Kidney (tissue), 14 donors: ENCODE data around the gene MAGIX. TPM values are rescaled to one million over a fixed set of nuclear protein-coding genes. Genes with fewer than 3 reads are reported as not detected.

Experiments
- DNase-seq, 5 donors: peaks; one replicate each; pipeline ENCODE4 v3.0.0-alpha.2; 2013 to 2020
- FAIRE-seq: peaks from 2 replicates; lab custom pipeline; 2012; peaks lifted over from hg19 to GRCh38; lab: Jason Lieb, UNC
- H3K27ac ChIP-seq, 2 donors: one replicate each; pipeline ENCODE4 v1.7.0; 2013; ENCODE audit warnings: low read depth in 2 of 2, low read length in 2 of 2, inconsistent platforms in 1 of 2
- H3K27me3 ChIP-seq: one replicate; pipeline ENCODE4 v1.7.1; 2013; ENCODE audit warnings: low read length, inconsistent platforms; ENCODE audit not compliant: control insufficient read depth, insufficient read depth
- H3K36me3 ChIP-seq, 3 donors: one replicate each; pipeline versions ENCODE4 v1.7.0 to v1.7.1; 2013; ENCODE audit warnings: low read length in 3 of 3, control low read depth in 1 of 3, inconsistent platforms in 1 of 3; ENCODE audit not compliant: insufficient read depth in 3 of 3, control insufficient read depth in 2 of 3
- H3K4me1 ChIP-seq, 3 donors: one replicate each; pipeline versions ENCODE4 v1.7.0 to v1.7.1; 2013; ENCODE audit warnings: low read length in 3 of 3, inconsistent platforms in 1 of 3, low read depth in 1 of 3; ENCODE audit not compliant: control insufficient read depth in 2 of 3, insufficient read depth in 2 of 3
- H3K4me3 ChIP-seq, 3 donors: one replicate each; pipeline versions ENCODE4 v1.7.0 to v1.8.1; 2013; ENCODE audit warnings: low read length in 3 of 3, control low read depth in 1 of 3, inconsistent platforms in 1 of 3
- H3K9ac ChIP-seq, 3 donors: one replicate each; pipeline versions ENCODE4 v1.7.0 to v1.7.1; 2013; ENCODE audit warnings: low read length in 3 of 3, control low read depth in 1 of 3, inconsistent platforms in 1 of 3
- H3K9me3 ChIP-seq, 3 donors: one replicate each; pipeline versions ENCODE4 v1.7.0 to v1.7.1; 2013; ENCODE audit warnings: low read length in 3 of 3, control low read depth in 1 of 3, inconsistent platforms in 1 of 3; ENCODE audit not compliant: control insufficient read depth in 2 of 3, insufficient read depth in 1 of 3
- intact Hi-C: fragments of 100-400 bp; cut with DNase I; formaldehyde crosslinking; loops from one replicate; pipeline ENCODE4 v1.11.1; 2022
- polyA plus RNA-seq: library from polyadenylated mRNA; stranded (reverse); fragments of 350-450 nt; fragmentation: Illumina TruSeq; extraction: RNeasy Lipid Tissue Mini Kit (QIAGEN cat#74804); gene quantifications from one replicate; pipeline ENCODE4 v1.2.3, GENCODE V29; 2014; ENCODE audit warnings: low read depth, low replicate concordance; ENCODE audit not compliant: insufficient read depth
- total RNA-seq: library from RNA; stranded (reverse); fragmentation: NEBNext Ultra II Directional; extraction: Animal tissue kit (Norgen Biotek cat#: 25700); gene quantifications from one replicate; pipeline ENCODE4 v1.2.1, GENCODE V29; 2021
- TF ChIP-seq, protein P1 (sequence below): IDR thresholded peaks from 3 replicates; pipeline ENCODE4 v1.5.1; 2012; ENCODE audit warnings: mild to moderate bottlenecking, moderate library complexity, borderline replicate concordance; ENCODE audit not compliant: insufficient read depth; ENCODE audit errors: extremely low read depth
- donor health status: control.
- donor health status: control.
- donor health status: control.
- donor health status: control.
- donor health status: control.
- donor health status: DM: yes; HTN: yes; CAD: no.
- donor health status: Normal renal cell carcinoma (clear cell type).

MAGIX gene
- total and polyA plus RNA-seq, 2 donors from 2014 or later: 11.6 to 34.0 TPM

DNA sequence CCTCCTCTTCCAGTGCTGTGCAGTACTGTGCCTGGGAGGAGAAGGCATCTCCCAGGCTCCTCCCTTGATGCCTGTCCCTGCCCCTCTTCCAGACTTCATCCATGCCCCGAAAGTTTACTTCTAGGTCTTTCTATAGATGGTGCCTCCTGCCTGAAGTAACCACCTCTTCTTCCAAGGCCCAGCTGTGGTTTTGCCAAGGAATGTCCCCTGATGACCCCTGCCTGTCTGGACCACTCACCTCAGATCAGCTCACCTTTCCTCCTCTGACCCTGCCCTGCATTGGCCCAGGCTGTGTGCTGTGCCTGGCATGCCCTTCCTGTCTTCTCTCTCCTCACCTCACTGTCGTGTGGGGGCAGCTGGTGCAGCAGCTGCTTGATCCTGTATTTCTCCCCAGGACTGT is 16.8 kb downstream of the MAGIX start:
- no peaks in the 10 kb centered on the region for H3K4me1 ChIP-seq
- no peak for FAIRE-seq
- no peak overlapping the region for H3K4me3 ChIP-seq
- no peak overlapping the region for H3K27ac ChIP-seq
- no peaks in the 10 kb centered on the region for H3K36me3 ChIP-seq
- no peak overlapping the region for H3K9ac ChIP-seq
- no peaks in the 10 kb centered on the region for H3K27me3 ChIP-seq
- TF ChIP-seq, protein P1, sequence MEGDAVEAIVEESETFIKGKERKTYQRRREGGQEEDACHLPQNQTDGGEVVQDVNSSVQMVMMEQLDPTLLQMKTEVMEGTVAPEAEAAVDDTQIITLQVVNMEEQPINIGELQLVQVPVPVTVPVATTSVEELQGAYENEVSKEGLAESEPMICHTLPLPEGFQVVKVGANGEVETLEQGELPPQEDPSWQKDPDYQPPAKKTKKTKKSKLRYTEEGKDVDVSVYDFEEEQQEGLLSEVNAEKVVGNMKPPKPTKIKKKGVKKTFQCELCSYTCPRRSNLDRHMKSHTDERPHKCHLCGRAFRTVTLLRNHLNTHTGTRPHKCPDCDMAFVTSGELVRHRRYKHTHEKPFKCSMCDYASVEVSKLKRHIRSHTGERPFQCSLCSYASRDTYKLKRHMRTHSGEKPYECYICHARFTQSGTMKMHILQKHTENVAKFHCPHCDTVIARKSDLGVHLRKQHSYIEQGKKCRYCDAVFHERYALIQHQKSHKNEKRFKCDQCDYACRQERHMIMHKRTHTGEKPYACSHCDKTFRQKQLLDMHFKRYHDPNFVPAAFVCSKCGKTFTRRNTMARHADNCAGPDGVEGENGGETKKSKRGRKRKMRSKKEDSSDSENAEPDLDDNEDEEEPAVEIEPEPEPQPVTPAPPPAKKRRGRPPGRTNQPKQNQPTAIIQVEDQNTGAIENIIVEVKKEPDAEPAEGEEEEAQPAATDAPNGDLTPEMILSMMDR: no peak
- H3K9me3 ChIP-seq: no peaks in the 10 kb centered on the region
- intact Hi-C loops: no loop called here
- DNase-seq: no peak

DNA sequence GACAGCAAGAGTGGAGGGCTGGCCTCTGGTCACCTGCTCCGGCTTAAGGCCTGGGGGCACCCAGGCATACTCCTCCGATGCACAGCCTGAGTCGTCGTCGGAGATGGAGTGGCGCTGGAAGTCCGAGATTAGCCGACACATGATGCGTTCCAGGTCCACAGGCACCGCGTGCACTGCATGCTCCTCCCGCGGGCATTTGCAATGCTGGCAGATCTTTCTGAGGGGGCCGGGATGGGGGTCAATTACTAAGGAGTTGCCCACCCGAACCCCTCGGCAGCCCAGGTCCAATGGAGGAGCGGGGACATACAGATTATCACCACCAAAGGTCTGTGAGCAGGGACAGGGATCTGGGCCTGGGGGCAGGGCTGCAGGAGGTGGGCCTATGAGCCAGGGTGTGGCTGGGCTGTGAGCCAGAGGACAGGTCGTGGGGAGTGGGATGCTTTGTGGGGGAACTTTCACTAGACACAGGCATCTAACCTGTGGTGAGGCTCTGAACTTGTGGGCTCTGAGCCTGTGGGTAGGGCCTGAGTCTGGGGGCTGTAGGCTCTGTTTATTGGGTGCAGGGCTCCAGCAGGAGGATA is 21.2 kb downstream of the MAGIX start:
- intact Hi-C loops: no loop called here
- no peak for FAIRE-seq
- H3K27ac ChIP-seq: no peak overlapping the region

DNA sequence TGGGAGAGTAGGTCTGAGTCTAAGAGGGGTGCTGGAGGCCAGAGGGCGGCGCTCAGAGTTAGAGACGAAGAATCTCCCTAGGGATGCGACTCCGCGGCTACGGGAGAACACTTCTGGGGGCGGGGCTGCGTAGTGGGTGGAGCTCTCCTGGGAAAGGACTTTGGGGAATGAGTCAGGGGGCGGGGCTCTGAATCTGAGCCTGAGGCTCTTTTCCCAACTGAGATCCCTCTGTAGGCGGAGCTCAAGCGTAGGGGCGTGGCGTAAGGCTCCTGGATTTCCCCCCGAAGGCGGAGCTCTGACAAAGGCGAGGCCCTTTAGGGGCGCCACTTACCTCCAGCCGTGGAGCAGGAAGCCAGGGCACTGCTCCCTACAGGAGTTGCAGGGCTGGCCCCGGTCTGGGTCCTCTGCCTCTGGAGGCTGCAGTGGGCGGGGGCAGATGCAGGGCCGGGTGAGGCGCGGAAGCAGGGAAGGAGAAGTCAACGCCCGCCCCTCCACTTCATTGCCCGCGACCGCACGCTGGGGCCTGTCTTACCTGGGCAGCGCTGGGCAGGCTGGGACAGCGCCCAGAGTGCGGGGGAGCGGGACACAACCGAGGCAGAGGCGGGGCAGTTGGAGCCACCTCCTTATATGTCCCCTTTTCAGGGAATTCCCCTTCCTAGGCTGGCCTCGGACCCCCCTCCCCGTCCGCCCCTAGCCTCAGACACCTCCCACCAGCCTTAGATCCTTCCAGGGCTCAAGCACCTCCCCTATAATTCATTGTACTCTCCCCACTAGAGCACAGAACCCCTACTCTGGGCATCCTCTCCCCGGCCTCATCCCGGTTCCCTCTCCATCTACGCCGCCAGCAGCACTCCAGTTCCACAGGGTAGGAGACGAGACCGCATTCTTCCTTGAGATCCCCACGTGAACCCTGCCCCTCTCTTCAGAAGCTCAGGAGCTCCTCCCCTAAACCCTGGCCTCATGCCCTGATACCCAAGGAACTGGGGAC is 22.0 kb downstream of the MAGIX start:
- intact Hi-C loops: no loop called here
- DNase-seq (peak; percentile 91 to 97 (median 94)), FAIRE-seq (peak; percentile 23)
- H3K27ac ChIP-seq: peak overlapping the region in 1 of 2 donors; percentile 51
- no peaks in the 10 kb centered on the region for H3K36me3 ChIP-seq
- H3K9me3 ChIP-seq: no peaks in the 10 kb centered on the region
- H3K4me1 ChIP-seq: peaks cover 0 to 5% (median 0%) of the 10 kb centered on the region in 3 donors
- peak overlapping the region in 1 of 3 donors; percentile 63 for H3K4me3 ChIP-seq
- TF ChIP-seq, protein P1: no peak
- no peak overlapping the region for H3K9ac ChIP-seq
- H3K27me3 ChIP-seq: no peaks in the 10 kb centered on the region

More for the DNA sequence above, 21.2 kb downstream of the MAGIX start:
- H3K36me3 ChIP-seq: no peaks in the 10 kb centered on the region
- no peaks in the 10 kb centered on the region for H3K9me3 ChIP-seq
- no peak overlapping the region for H3K4me3 ChIP-seq
- DNase-seq: peak in 1 of 5 donors; percentile 15
- H3K9ac ChIP-seq: no peak overlapping the region
- TF ChIP-seq, protein P1: no peak
- peaks cover 0 to 5% (median 0%) of the 10 kb centered on the region in 3 donors for H3K4me1 ChIP-seq
- H3K27me3 ChIP-seq: no peaks in the 10 kb centered on the region
